ENCODE results near the gene POLR3E.
A peak's percentile ranks its signal among the peaks of the same experiment; 100 is the strongest.

POLR3E gene

GRCh38 chr16:22369221-22369811 is 72.1 kb downstream of the POLR3E start:
- no peak for DNase-seq (ENCODE audit: low read depth)
- no peak for TF ChIP-seq CTCF (conservative IDR thresholded peaks at IDR 0.05; ENCODE audit: low read depth, low read length)
- H3K4me3 ChIP-seq (ENCODE audit: low read length) = no peak overlapping the region

- no peak for DNase-seq (ENCODE audit: low read depth)
- TF ChIP-seq CTCF (conservative IDR thresholded peaks at IDR 0.05; ENCODE audit: low read depth, low read length) = no peak
- H3K4me3 ChIP-seq (ENCODE audit: low read length) = peak overlapping the region; percentile 13
Measured at GRCh38 chr16:22370038-22370820, 73.0 kb downstream of the POLR3E start.

GRCh38 chr16:22372882-22373661 is 75.9 kb downstream of the POLR3E start:
- no peak for TF ChIP-seq CTCF (conservative IDR thresholded peaks at IDR 0.05; ENCODE audit: low read depth, low read length)
- no peak for DNase-seq (ENCODE audit: low read depth)

GRCh38 chr16:22373662-22374310 is 76.6 kb downstream of the POLR3E start:
- peak overlapping the region; percentile 69 for H3K4me3 ChIP-seq (ENCODE audit: low read length)
- DNase-seq (ENCODE audit: low read depth) = no peak
- no peak for TF ChIP-seq CTCF (conservative IDR thresholded peaks at IDR 0.05; ENCODE audit: low read depth, low read length)

More at GRCh38 chr16:22372882-22373661, 75.9 kb downstream of the POLR3E start:
- H3K4me3 ChIP-seq (ENCODE audit: low read length) = peak overlapping the region; percentile 69

GRCh38 chr16:22374311-22375116 is 77.3 kb downstream of the POLR3E start, which contains the start of gene CDR2:
Gene CDR2 (minus strand): TSS chr16:22374619. CDS start chr16:22374309, 310 bp downstream.
- peak; percentile 84 for DNase-seq (ENCODE audit: low read depth)
- no peak for TF ChIP-seq CTCF (conservative IDR thresholded peaks at IDR 0.05; ENCODE audit: low read depth, low read length)
- H3K4me3 ChIP-seq (ENCODE audit: low read length) = peak within 1 kb of the TSS; percentile 69

All from retinal pigment epithelial cell (primary cell).